HG03175 (cell line): ENCODE data around the gene SIGLECL1.

Experiments used
- ATAC-seq: cut with Tn5 transposase; IDR thresholded peaks from one replicate; pipeline ENCODE4 v1.9.1; 2021; ENCODE audit warnings: mild to moderate bottlenecking, moderate library complexity; ENCODE audit not compliant: unreplicated experiment

Gene SIGLECL1

DNA sequence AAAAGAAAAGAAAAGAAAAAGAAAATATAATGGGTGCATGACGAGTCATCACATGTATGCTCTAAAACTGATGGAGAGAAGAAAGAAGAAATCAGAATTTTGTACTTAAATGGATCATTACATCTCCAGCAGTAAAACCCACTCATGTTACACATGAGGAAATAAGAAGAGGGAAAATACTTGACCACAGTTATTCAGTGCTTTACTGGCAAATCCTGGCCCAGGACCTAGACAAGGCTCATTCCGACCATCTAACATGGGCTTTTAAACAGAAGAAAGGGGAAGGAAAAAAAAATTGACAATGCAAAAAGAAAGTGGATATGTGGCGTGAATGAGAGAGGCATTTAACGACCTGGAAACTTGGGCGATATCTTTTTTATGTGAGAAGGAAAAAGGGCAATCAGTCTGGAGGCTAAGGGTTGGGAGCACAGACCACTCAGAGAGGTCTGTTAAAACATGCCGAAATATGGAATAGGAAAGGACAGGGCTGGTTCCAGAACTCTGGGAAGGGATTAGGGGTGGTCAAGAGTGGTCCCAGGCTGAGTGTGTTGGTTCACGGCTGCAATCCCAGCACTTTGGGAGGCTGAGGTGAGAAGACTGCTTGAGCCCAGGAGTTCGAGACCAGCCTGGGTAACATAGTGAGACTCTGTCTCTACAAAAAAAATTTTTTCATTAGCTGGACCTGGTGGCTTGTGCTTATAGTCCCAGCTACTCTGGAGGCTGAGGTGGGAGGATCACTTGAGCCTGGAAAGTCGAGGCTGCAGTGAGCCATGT, 1.6 kb downstream of the SIGLECL1 start:
- ATAC-seq = no peak

DNA sequence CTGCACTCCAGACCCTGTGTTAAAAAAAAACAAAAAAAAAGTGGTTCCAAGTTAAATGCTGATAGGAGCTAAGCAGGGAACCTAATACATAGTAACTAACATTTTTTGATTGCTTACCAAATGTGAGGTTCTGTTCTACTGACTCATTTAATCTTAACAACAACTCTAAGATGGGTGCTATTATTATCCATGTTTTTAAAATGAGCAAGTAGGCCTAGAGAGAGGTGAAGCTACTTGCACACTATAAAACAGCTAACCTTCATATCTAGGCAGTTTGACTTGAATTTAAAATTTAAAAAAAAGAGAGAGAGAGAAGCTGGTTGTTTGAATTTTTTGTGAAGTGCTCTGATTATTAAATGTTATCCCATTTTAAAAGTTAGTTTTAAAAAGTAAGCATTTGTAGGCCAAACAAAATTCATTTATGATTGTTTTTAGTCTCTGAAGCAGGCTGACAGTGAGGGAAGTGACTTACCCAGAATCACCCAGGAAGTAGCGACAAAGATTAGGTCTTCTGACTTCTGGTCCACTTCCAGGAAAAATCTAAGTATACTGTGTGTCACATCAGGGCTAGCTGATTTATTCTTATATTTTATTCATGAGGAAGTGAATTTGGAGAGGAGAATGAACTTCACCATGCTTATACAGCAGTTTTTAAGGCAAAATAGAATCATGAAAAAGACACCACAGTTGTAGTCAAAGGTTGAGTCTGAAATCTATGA, 2.4 kb downstream of the SIGLECL1 start:
- no peak for ATAC-seq

DNA sequence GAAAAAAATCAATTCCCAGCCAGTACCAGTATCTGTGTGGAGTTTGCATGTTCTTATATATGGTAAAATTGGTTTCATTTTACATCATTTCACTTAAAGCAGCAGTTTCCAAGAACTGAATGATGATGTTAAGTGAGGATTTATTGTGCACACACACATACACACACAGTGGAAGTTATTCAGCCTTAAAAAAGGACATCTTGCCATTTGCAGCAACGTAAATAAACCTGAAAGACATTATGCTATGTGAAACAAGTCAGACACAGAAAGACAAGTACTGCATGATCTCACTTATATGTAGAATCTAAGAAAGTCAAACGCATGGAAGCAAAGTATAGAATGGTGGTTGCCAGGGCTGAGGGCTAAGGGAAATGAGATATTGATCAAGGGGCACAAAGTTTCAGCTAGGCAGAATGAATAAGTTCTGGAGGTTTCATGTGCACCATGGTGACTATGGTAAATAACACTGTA, 5.3 kb downstream of the SIGLECL1 start:
- ATAC-seq = no peak

DNA sequence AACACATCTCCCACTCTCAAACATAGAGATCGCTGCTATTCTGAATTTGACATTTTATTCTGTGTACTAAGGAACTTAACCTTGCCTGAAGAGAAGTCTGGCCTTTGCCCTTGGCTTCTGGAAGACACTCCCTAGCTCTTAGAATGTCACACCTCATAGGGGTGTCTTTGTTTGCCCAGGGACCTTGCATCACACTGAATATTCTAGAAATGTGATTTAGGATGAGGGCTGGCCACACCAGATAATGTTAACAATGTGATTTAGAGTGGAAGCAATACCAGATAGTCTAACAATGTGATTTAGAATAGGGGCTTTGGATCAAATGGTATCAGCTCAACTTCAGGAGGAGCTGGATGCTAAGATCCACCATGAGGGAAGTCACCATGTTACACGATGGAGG, 6.6 kb downstream of the SIGLECL1 start:
- ATAC-seq = no peak

DNA sequence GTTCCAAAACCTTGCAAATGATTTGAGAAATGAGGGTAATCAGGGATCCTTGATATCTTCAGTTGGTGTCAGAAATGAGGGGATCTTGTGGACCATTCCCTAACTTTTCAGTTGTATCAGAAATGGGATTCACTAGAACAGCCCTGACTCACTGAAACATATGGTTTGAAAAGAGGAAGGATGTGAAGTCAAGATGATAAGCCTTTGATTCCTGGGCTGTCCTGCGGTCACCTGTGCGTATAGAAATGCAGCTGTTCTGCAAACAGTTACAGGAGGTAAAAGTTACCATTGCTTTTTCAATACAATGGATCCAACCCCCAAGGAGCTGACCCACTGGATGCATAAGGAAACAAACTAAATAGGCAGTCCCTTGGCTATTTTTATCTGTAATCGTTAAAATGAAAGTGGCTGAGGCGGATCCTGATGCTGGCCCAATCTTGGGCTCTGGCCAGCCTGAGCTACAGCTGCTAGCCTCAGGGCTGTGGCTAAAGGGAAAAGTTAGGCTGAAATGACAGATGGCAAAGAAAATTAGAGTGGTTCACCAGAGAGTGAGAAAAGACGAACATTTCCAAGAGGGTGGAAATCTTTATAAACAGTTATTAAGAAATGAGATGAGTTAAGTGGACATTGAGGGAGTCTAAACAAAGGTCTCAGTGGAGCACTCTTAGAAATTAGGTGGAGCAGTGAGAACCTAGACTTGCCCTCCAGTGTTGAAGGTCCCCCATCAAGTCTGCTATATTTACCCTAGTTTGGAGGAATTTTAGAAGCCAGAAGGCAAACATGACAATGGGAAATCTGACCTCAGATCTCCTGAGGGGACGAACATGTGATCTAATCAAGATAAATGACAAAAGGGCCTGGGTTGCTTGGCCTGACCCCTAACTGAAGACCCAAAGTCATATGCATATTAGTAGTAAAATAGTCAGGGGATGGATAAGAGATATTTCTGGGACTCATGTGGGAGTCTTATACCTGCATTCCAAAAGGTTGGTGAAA, 7.6 kb downstream of the SIGLECL1 start:
- ATAC-seq = no peak

DNA sequence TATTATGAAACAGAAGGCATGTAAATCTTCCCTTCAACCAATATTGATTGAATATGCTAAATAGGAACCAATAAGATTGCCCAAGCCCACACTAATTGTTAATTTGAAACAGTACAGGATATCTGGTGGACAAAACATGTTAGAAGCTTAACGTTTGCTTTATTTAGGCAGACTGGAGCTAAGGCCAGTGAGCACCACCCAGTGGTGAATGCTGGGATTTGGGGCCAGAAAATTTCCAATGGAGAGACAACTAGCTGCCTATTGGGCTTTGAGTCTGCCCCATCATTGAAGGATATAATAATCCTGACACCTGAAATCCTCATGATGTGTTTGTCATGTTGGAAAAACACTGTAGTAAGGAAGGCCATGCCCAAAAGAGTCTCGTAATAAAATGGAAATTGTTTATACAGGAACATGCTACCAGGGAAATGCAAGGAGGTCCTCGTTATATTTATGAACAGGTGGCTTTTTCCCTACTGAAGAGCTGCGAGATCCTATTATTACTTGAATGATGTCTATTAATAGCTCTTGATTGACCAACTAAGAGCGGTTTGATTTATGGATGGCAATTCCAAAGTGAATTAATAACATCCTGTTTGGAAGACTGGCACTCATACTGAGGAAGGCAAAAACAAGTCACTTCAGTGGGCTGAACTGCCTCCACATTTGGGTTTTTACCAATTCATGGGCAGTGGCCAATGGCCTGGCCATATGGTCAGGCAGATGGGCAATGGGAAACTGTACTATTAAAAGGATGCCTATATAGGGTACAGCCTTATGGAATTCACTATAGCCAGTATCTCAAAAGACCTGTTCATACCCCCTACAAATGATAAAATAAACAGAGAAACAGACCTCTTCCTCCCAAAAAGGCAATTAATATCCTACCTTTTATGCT, 8.7 kb downstream of the SIGLECL1 start:
- ATAC-seq = no peak

DNA sequence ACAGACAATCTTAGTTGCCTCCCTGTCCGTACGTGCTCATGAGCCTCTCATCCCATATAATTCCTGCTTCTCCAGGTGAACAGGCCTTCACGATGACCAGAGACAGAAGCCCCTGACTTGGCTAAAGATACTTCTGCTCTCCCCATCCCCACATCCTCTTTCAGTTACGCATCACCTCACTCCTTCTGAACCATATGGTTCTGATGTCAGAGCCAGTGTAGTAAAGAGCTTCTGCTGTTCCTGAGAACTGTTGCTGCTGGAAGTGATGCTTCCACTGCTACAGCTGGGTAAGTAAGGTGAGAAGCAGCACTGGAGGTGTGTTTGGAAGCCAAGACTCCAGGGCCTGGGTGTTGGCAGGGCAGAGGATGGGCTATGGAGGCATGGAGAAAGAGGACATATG, 12.9 kb downstream of the SIGLECL1 start:
- ATAC-seq = no peak

DNA sequence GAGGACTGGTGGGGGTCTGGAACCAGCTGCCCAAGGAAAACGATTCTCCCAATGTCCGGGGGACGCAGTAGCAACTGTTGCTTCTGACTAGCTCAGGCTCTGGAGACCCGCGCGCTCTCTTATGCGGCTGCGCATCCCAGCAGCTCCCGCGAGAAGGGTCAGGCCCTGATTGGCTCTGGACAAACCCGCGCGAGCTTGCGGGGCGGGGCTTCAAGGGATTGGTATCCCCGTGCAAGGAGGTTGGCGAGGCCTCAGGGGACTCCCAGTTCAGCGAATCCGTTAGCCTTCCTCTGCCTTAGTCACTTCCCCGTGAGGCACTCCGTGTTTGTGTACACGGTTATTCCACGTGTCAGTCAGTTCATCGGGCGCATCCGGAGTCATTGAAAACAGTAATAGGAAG, 20.2 kb downstream of the SIGLECL1 start:
- no peak for ATAC-seq

DNA sequence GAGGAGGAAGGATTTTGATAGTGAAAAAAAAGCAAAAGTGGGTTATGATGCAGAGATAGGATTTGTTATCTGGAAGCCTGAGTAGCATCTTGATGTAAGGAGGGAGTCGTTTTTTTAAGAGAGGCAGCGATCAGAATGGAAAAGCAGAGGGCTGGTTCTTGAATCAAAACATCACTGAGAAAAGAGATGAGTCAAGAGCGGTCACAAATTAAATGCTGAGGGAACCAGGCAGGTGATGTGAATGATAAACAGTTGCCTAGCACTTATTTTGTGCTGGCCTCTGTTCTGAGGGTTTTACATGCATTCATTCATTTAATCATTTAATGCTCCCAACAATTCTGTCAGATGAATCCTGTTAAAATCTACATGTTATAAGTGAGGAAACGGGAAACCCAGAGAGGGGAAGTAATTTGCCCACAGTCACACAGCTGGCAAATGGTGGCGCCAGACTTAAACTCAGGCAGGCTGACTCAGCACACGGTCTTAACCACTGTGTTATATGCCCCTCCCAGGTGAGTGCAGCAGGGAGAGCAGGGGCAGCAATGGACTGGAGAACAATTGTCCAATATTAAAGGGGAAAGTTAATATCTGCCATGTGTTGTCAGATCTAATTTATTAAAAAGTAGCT, 21.4 kb downstream of the SIGLECL1 start:
- ATAC-seq = no peak

DNA sequence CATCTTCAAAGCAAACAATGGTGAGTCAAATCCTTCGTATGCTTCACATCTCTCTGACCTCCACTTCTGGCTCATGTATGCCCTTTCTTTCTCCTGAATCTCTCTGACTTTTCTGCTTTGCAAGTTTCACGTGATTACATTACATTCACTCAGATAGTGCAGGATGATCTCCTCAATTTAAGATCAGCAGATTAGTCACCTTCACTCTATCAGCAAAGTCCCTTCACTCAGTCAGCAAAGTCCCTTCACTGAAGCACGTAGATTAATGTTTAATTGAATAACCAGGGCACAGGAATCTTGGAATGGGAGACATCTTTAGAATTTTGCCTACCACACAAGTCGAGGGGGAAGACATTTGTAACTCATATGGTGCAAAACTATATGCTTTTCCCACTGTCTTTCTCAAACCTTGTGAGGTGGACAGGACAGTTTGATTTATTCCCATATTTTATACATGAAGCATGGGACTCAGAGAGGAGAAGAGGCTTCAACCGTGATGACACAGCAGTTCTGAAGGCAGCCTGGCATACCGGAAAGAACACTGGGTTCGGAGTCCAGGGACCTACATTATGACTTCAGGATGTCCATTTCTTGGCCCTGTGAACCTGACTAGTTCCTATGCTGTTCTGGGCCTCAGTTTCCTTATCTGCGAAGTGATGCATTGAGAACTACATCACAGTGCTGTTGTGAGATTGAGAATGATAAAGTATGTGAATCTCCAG, 23.3 kb downstream of the SIGLECL1 start:
- no peak for ATAC-seq

DNA sequence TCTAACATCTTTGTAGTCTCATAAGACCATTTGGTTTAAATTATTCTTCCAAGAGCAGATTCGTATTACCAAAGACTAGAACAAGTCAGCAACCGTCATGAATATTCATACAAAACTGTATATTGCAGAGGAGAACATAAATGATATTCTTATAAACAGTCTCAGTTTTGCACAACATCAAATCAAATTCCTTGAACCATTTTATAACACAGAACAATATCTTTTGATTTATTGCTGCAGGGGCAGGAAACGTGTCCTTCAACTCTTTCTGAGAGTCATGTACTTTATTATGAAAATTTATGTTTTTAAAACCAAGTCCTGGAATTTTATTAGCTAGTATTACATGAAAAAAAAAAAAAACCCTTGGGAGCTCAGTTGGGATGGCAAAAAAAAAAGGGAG, 26.2 kb downstream of the SIGLECL1 start:
- no peak for ATAC-seq

DNA sequence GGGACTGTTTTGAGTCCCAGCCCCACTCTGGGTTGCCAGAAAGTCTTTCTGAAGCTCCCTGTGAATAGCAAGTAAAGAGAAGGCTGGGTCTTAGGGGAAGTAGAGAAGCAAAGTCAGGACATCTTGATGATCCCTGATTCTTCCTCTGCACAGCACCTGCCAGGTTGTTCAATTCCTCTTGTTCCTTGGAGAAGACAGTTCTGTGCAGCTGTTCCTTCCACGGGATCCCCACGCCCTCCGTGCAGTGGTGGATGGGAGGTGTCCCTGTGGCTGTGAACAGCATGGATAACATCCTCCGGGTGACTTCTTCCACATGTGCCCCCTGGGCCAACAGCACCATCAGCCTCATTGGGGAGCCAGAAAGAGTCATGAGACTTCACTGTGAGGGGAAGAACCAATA, 31.5 kb downstream of the SIGLECL1 start:
- no peak for ATAC-seq

DNA sequence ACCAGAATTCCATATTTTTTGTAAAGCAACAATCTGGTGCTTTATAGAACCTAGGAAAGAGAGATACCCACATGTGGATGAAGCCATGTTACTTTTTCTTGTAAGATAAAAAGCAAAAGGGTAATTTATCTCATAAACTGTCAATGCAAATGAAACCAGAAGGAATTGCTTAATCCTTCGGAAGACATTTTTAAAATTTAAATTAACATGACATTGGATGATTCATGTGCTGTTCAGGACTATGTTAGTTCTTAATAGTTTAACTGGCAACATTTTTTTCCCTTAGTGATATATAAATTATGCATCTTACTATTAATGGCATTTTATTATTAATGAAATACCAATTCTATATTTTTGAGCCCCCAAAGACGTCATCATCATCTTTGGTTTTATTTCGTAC, 34.8 kb downstream of the SIGLECL1 start:
- ATAC-seq = no peak

DNA sequence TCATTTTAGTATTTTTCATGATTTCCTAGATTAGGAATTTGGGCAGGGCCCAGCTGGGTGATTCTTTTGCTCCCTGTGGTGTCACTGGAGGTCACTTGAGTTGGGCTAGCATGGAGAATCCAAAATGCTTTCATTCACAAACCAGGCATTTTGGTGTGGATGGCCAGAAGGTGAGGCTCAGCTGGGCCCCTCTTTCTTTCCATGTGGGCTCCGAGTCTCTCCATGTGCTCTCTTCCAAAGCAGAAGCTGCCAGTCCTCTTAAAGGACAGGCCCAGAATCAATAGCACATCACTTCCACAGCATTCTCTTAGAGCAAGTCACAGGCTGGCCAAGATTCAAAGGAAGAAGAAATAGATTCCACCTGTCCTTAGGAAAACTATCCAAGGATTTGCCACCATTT, 38.8 kb downstream of the SIGLECL1 start:
- ATAC-seq = no peak

DNA sequence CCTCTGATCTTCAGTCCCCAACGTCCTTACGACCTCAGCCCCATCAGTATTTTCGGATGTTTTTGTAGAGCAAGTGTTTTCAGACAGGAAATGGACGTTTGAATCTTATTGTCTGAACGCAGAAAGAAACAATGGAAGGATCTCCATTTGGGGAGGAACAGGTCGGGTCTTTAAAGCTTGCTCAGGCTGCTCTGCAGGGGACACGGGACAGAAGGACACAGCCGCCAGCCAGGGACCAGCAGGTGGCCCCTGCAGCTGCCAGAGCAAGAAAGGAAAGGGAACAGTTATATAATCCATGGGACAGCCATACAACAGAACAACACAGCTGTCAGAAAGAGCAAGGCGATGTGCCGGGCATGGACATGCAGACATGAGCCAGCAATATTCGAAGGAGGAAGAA, 42.1 kb downstream of the SIGLECL1 start:
- no peak for ATAC-seq

DNA sequence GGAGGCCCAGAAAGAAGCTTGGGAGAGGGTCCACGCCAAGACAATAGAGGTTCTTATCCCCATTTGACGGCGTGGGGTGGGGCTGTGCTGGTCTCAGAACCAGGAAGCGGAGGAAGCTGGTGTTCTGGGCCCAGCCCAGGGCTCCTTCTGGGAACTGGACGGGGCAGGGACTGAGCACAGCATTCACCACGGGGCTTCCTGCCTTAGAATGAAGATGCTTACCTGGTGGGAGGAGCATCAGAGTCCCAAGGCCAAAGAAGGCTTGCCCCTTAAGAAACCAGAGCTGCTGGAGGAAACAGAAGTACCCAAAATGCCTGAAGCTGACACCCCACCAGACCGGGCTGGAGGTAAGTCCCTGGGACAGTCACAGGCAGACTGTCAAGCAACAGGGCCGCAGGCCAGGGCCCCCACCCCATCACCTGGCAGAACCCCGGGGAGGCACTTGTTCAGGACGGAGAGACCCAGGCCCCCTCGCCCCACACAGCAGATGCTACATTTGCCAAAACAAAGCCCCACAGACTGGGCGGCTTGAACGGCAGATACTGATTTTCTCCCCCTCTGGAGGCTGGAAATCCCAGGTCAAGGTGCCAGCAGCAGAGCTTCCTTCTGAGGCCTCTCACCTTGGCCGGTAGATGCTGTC, 42.8 kb downstream of the SIGLECL1 start:
- ATAC-seq = no peak

DNA sequence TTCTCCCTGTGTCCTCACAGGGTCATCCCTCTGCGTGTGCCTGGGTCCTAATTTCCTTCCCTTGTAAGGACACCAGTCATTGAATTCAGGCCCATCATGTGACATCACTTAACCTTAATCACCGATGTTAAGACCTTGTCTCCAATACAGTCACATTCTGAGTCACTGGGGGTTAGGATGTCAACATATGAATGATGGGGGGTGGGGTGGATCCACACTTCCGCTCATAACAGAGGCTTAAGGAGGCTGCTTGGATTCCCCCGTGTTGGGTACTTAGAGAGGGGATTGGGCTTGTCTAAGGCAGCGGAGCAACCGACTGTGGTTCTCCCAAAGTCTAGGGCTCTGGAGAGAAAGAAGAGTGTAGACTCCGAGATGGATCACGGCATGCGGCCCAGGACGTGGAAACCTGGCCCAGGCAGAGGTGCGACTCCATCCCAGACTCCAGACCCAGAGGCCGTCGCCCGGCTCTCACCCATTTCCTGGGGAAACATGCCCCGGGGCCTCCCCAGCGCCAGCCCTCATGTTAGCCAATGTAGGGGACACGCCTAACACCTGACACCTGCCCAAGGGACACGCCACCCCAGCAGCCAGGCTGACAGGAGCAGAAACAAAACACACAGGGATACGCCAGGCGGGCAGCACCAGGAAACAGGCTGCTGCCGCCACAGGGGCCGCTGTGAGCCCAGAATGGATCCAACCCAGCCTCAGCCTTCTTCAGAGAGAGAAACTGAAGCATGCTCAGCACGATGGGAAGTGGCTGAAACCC, 43.5 kb downstream of the SIGLECL1 start:
- no peak for ATAC-seq

DNA sequence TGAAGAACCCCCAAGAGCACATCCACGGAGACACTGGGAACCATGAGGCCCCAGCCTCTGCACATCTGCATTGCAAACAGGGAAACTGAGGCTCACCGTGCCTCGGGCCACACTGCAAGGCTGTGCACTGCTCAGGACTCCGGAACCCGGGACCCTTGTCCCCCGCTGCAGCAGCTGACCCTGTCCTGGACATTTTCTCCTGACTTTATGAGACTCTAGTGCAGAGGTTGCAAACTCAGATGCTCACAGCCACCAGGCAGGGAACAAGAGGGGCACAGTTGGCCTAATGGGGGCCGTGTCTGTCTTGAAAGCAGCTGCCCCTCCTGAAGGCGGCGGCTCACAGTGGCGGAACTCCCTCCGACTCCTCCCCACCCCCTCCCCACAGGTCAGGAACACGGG, 44.1 kb downstream of the SIGLECL1 start:
- ATAC-seq = no peak
